Natural killer cell (primary cell): ENCODE data around the gene DDX39A. TPM values are rescaled to one million over a fixed set of nuclear protein-coding genes. Genes with fewer than 3 reads are reported as not detected.
"Not testable (repeated sequence)": the region's sequence is repeated elsewhere in the genome, so short reads cannot be mapped to it uniquely, and the experiment has no call there.

ENCODE experiments used
- ATAC-seq, 3 donors: fragments of 150-1000 bp in 2 of 3; fragments of 200-7000 bp in 1 of 3; cut with Tn5 transposase; 1 replicate in 1 of 3; 2 replicates in 2 of 3; pipeline ENCODE4 v1.10.0; 2021; ENCODE audit warnings: mild to moderate bottlenecking in 2 of 3, moderate library complexity in 2 of 3
- DNase-seq, 2 donors: peaks; one replicate each; pipeline versions ENCODE4 v3.0.0 to v3.0.0-alpha.2; 2013 to 2021; ENCODE audit warnings: mixed read lengths in 1 of 2
- H3K27ac ChIP-seq: one replicate; pipeline ENCODE4 v1.5.1; 2013; ENCODE audit warnings: mild to moderate bottlenecking, low read length
- H3K27me3 ChIP-seq: one replicate; pipeline ENCODE4 v1.6.1; 2013; ENCODE audit warnings: low read length; ENCODE audit not compliant: control insufficient read depth, insufficient read depth
- H3K36me3 ChIP-seq: one replicate; pipeline ENCODE4 v1.6.1; 2013; ENCODE audit warnings: low read length; ENCODE audit not compliant: control insufficient read depth, insufficient read depth
- H3K4me1 ChIP-seq: one replicate; pipeline ENCODE4 v1.6.1; 2013; ENCODE audit warnings: low read length; ENCODE audit not compliant: control insufficient read depth, insufficient read depth
- H3K4me3 ChIP-seq: one replicate; pipeline ENCODE4 v1.5.1; 2013; ENCODE audit warnings: low read length
- H3K9me3 ChIP-seq: one replicate; pipeline ENCODE4 v1.6.1; 2013; ENCODE audit warnings: low read length; ENCODE audit not compliant: control insufficient read depth, insufficient read depth
- H3K27ac Mint-ChIP-seq, 2 donors: one replicate each; pipeline ENCODE4 v1.8.0; 2022; ENCODE audit warnings: mild to moderate bottlenecking in 2 of 2, mixed read lengths in 2 of 2, moderate library complexity in 1 of 2
- H3K27me3 Mint-ChIP-seq, 2 donors: one replicate each; pipeline ENCODE4 v1.8.0; 2022; ENCODE audit warnings: low read depth in 2 of 2, mixed read lengths in 2 of 2
- H3K36me3 Mint-ChIP-seq: one replicate; pipeline ENCODE4 v1.8.0; 2022; ENCODE audit warnings: mixed read lengths
- H3K4me1 Mint-ChIP-seq, 2 donors: one replicate each; pipeline ENCODE4 v1.8.0; 2022; ENCODE audit warnings: mixed read lengths in 2 of 2
- H3K4me3 Mint-ChIP-seq: one replicate; pipeline ENCODE4 v1.8.0; 2022; ENCODE audit warnings: mild to moderate bottlenecking, moderate library complexity, mixed read lengths
- H3K9me3 Mint-ChIP-seq, 2 donors: one replicate each; pipeline ENCODE4 v1.8.0; 2022; ENCODE audit warnings: mixed read lengths in 2 of 2
- WGBS: methylation state at CpG from one replicate; pipeline ENCODE4 v1.1.7; 2013; ENCODE audit warnings: missing lambda C conversion rate; ENCODE audit not compliant: insufficient coverage; 5-methylcytosine and 5-hydroxymethylcytosine counted together
- intact Hi-C: fragments of 100-400 bp; cut with micrococcal nuclease; formaldehyde crosslinking; loops from one replicate; pipeline ENCODE4 v1.14.2; 2022
- total RNA-seq, 4 donors: library from RNA; stranded (reverse); fragments of 120-200 nt in 1 of 4; gene quantifications; one replicate each; pipeline versions ENCODE4 v1.2.3 to v1.2.4, GENCODE V29; 2013 to 2022
- TF ChIP-seq, protein P1 (sequence below): fragments of 200-600 bp; IDR thresholded peaks from one replicate; pipeline ENCODE4 v1.8.0; 2022; ENCODE audit warnings: antibody characterized with exemption

The DDX39A gene
- total RNA-seq, 3 donors from 2014 or later (not counting 1 experiment from before 2014, with no cell fraction given): 397 to 569 (median 557) TPM

DNA sequence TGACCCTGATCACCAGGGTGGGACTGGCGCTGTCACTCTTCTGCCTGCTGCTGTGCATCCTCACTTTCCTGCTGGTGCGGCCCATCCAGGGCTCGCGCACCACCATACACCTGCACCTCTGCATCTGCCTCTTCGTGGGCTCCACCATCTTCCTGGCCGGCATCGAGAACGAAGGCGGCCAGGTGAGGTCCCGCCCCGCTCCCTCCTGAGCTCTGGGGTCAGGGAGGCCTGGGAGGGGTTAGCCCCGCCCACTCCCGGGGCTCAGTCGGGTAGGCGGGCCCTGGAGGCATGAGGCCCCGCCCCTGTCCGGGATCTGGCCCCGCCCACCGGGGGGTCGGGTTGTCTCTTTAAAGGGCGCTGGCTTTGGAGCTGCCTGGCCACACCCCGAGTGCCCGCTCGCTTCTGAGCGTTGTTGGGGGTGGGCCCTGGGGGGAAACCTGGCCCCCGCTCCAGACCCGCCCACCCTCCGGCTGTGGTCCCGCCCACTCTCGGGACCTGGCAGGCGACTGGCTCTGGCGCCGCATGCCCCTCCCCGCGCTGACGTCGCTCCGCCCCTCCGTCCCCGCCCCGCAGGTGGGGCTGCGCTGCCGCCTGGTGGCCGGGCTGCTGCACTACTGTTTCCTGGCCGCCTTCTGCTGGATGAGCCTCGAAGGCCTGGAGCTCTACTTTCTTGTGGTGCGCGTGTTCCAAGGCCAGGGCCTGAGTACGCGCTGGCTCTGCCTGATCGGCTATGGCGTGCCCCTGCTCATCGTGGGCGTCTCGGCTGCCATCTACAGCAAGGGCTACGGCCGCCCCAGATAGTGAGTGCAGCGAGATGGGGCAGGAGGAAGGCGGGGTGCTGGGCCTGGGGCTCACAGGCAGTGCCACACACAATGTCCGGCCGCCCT, 13.1 kb downstream of the DDX39A start:
- Mint-ChIP-seq H3K4me1 (peaks cover 45 to 71% of the 10 kb centered on the region in 2 donors), H3K4me3 (peak overlapping the region; percentile 82)
- intact Hi-C loops: loop anchor here (1.0 to 2.0 kb wide), 4 partner anchors 37 to 525 kb away; partner anchors contain the start of gene ASF1B

DNA sequence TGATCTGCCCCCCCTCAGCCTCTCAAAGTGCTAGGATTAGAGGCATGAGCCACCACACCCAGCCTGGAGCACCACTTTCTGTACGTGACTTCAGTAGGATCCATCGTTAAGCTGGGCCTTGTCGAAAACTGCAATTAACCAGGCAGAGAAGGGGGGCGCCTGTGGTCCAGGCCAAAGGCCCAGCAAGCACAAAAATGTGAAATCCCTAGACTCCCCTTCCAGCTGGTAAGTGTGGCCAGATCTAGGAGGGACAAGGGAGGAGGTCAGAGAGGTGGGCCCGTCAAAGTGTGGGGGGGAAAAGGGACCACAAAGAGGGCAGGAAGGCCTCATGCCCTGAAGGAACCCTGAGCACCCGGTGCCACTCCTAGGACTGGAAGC, 13.8 kb downstream of the DDX39A start:
- Histone ChIP-seq H3K36me3 (peaks cover 95% of the 10 kb centered on the region), H3K27ac (peak overlapping the region; percentile 65), H3K4me1 (peaks cover 53% of the 10 kb centered on the region), H3K27me3 (no peaks in the 10 kb centered on the region), H3K9me3 (no peaks in the 10 kb centered on the region), H3K4me3 (no peak overlapping the region)
- no peaks in the 10 kb centered on the region for H3K36me3 Mint-ChIP-seq
- peak overlapping the region; percentile 92 for H3K27ac Mint-ChIP-seq
- no peaks in the 10 kb centered on the region for H3K27me3 Mint-ChIP-seq
- H3K4me1 Mint-ChIP-seq: peaks cover 39 to 66% of the 10 kb centered on the region in 2 donors
- H3K4me3 Mint-ChIP-seq: peak overlapping the region; percentile 72
- WGBS: 92% methylated on average over 6 of the region's 6 CpGs
- H3K9me3 Mint-ChIP-seq: no peaks in the 10 kb centered on the region
- no peak for ATAC-seq
- no peak for DNase-seq
- TF ChIP-seq, protein P1, sequence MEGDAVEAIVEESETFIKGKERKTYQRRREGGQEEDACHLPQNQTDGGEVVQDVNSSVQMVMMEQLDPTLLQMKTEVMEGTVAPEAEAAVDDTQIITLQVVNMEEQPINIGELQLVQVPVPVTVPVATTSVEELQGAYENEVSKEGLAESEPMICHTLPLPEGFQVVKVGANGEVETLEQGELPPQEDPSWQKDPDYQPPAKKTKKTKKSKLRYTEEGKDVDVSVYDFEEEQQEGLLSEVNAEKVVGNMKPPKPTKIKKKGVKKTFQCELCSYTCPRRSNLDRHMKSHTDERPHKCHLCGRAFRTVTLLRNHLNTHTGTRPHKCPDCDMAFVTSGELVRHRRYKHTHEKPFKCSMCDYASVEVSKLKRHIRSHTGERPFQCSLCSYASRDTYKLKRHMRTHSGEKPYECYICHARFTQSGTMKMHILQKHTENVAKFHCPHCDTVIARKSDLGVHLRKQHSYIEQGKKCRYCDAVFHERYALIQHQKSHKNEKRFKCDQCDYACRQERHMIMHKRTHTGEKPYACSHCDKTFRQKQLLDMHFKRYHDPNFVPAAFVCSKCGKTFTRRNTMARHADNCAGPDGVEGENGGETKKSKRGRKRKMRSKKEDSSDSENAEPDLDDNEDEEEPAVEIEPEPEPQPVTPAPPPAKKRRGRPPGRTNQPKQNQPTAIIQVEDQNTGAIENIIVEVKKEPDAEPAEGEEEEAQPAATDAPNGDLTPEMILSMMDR: no peak
- intact Hi-C loops: no loop called here

More for the DNA sequence above, 13.1 kb downstream of the DDX39A start:
- no peaks in the 10 kb centered on the region for H3K9me3 Mint-ChIP-seq
- Histone ChIP-seq H3K27ac (peak overlapping the region; percentile 65), H3K4me1 (peaks cover 59% of the 10 kb centered on the region), H3K27me3 (no peaks in the 10 kb centered on the region), H3K36me3 (peaks cover 95% of the 10 kb centered on the region), H3K4me3 (no peak overlapping the region), H3K9me3 (no peaks in the 10 kb centered on the region)
- H3K27me3 Mint-ChIP-seq: no peaks in the 10 kb centered on the region
- WGBS: 41% methylated on average over 61 of the region's 61 CpGs
- DNase-seq (peak; percentile 92 to 94), ATAC-seq (peak; percentile 64 to 86 (median 71))
- TF ChIP-seq, protein P1: peak; percentile 98
- no peaks in the 10 kb centered on the region for H3K36me3 Mint-ChIP-seq
- H3K27ac Mint-ChIP-seq: peak overlapping the region; percentile 92

DNA sequence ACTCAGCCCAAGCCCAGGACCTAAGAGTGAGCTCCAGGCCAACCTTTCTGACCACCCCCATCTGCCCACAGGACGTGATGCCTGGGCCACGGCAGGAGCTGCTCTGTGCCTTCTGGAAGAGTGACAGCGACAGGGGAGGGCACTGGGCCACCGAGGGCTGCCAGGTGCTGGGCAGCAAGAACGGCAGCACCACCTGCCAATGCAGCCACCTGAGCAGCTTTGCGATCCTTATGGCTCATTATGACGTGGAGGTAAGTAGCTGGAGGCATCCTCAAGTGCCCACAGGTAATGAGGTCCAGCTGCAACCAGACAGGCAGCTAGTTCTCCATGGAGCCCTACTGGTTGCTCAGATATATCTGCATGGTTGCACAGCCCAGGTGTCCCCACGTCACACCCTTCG, 14.8 kb downstream of the DDX39A start:
- Mint-ChIP-seq H3K4me3 (peak overlapping the region; percentile 49), H3K36me3 (no peaks in the 10 kb centered on the region)
- intact Hi-C loops: no loop called here

DNA sequence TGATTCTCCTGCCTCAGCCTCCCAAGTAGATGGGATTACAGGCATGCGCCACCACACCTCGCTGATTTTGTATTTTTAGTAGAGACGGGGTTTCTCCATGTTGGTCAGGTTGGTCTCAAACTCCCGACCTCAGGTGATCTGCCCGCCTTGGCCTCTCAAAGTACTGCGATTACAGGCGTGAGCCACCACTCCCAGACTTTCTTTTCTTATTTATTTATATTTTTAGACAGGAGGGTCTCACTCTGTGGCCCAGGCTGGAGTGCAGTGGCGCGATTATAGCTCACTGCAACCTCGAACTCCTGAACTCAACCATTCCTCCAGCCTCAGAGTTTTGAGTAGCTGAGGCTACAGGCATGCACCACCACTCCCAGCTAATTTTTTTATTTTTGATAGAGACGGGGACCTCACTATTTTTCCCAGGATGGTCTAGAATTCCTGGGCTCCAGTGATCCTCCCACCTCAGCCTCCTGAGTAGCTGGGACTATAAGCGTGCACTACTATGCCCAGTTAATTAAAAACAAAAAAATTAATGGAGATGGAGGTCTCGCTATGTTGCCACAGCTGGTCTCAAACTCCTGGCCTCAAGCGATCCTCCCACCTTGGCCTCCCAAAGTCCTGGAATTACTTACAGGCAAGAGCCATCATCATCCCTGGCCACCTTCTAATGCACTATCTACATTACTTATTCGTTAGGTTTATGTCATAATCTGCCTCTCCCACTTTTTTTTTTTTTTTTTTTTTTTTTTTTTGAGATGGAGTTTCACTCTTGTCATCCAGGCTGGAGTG, 15.8 kb downstream of the DDX39A start:
- H3K4me3 Mint-ChIP-seq, H3K9me3 ChIP-seq, ATAC-seq, H3K27ac ChIP-seq, H3K27me3 ChIP-seq, H3K36me3 Mint-ChIP-seq, intact Hi-C loops, H3K27me3 Mint-ChIP-seq, H3K9me3 Mint-ChIP-seq, H3K4me3 ChIP-seq: not testable (repeated sequence)
- peaks cover 36% of the 10 kb centered on the region for H3K4me1 ChIP-seq
- H3K36me3 ChIP-seq: peaks cover 90% of the 10 kb centered on the region
- peak in 1 of 2 donors; percentile 21 for DNase-seq
- WGBS: 95% methylated on average over 12 of the region's 15 CpGs
- peak overlapping the region; percentile 92 for H3K27ac Mint-ChIP-seq
- peaks cover 26 to 50% of the 10 kb centered on the region in 2 donors for H3K4me1 Mint-ChIP-seq

More for the DNA sequence above, 14.8 kb downstream of the DDX39A start:
- Mint-ChIP-seq H3K9me3 (no peaks in the 10 kb centered on the region), H3K4me1 (peaks cover 33 to 56% of the 10 kb centered on the region in 2 donors), H3K27ac (peak overlapping the region; percentile 92), H3K27me3 (no peaks in the 10 kb centered on the region)
- 91% methylated on average over 9 of the region's 9 CpGs for WGBS
- peak; percentile 25 to 40 for DNase-seq
- H3K4me1 ChIP-seq: peaks cover 43% of the 10 kb centered on the region
- TF ChIP-seq, protein P1: no peak
- no peak overlapping the region for H3K4me3 ChIP-seq
- peaks cover 92% of the 10 kb centered on the region for H3K36me3 ChIP-seq
- no peak for ATAC-seq
- H3K9me3 ChIP-seq: no peaks in the 10 kb centered on the region
- H3K27ac ChIP-seq: no peak overlapping the region
- H3K27me3 ChIP-seq: no peaks in the 10 kb centered on the region
